Stimulated activated naive CD8-positive, alpha-beta T cell treated with anti-CD3 and anti-CD28 coated beads, Interleukin-15, amount 100 ng/mL, for 72 hours (primary cell): Measurements from ENCODE around the gene ATP6V0E2.
A peak's percentile ranks its signal among the peaks of the same experiment; 100 is the strongest.

Experiments
- ATAC-seq: fragments of 150-1000 bp; cut with Tn5 transposase; 2 replicates; pipeline ENCODE4 v1.10.0; 2021; ENCODE audit warnings: mild to moderate bottlenecking, moderate library complexity
- DNase-seq, 2 donors: peaks; one replicate each; pipeline ENCODE4 v3.0.0; 2021 to 2022
- H3K27ac Mint-ChIP-seq, 2 donors: one replicate each; pipeline ENCODE4 v1.8.0; 2022; ENCODE audit warnings: mild to moderate bottlenecking in 2 of 2, mixed read lengths in 2 of 2, moderate library complexity in 2 of 2
- H3K27me3 Mint-ChIP-seq: one replicate; pipeline ENCODE4 v1.8.0; 2022; ENCODE audit warnings: mixed read lengths
- H3K4me1 Mint-ChIP-seq: one replicate; pipeline ENCODE4 v1.8.0; 2022; ENCODE audit warnings: mild to moderate bottlenecking, mixed read lengths
- H3K4me3 Mint-ChIP-seq, 2 donors: one replicate each; pipeline ENCODE4 v1.8.0; 2022; ENCODE audit warnings: mild to moderate bottlenecking in 2 of 2, mixed read lengths in 2 of 2, moderate library complexity in 1 of 2
- H3K9me3 Mint-ChIP-seq, 2 donors: one replicate each; pipeline ENCODE4 v1.8.0; 2022; ENCODE audit warnings: mixed read lengths in 2 of 2

Gene ATP6V0E2

DNA sequence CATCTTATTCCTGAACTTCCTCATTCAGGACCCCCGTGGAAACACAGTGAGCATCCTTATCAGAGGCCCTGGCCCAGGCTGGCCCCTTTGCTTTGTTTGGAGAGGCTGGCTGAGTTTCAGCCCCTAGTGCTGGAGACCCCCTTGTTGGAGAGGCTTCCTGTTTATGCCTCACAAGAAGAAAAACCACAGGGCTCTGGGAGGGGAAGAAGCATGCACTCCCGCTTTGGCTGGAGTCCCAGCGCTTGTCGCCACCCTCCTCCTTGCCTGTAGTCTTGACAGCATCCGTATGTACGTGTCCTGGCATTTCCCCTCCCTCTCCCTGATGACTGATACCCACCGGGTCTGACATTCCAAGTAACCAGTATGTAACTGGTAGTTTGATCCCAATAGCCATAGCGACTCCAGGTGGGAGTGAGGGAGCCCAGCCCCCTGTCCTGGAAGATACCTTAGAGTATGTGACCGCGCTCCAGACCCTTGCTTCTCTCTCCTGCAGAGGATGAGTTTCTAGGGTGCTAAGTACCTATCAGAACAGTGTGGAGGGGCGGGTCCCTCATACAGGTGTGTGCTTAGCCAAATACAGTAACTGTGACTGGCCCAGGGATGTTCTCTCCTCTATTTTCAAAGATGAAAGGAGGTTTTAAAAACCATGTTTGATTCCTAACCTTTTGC is 6.9 kb upstream of the ATP6V0E2 start:
- DNase-seq: no peak
- no peak for ATAC-seq
- H3K27me3 Mint-ChIP-seq: no peaks in the 10 kb centered on the region
- H3K9me3 Mint-ChIP-seq: no peaks in the 10 kb centered on the region
- H3K4me3 Mint-ChIP-seq: peak overlapping the region; percentile 73 to 78
- peak overlapping the region; percentile 86 to 87 for H3K27ac Mint-ChIP-seq
- H3K4me1 Mint-ChIP-seq: peaks cover 100% of the 10 kb centered on the region

DNA sequence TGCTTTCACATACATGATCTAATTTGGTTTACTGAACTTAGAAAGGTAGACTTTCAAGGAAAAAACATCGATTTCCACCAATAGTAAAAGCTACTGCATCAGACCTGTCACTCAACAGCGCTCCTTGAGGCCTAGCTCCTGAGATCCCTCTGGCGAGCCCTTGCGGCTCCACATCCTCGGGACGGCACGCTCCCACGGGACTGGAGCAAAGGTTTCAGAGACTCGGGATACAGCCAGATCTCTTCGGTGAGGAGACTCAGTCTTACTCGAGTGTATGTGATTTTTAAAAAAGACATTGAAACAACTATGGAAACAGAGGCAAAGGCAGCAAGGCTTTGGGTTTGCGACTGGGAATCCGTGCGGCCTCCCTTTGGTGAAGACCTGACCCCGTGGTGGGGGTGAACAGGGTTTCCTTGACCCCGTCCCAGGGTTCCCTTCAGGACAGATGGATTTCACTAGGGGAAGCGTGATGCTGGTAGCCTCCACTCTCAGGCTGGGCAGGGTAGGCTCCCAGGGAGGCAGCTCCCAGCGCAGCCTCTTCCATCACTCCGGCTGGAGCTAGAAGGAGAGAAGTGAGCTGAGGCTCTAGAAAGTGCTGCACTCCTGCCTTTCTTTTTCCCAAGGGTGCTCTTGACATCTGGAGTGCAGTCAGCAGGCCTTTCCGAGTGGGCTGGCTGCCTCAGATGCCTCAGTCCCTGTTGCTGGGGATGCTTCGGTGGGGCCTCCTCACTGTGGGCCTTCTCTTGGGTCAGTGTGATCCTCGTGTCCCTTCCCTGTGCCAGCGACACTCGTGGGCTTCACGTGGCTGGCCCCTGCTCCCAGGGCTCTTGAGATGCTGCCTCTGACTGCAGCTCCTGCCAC is 5.8 kb upstream of the ATP6V0E2 start:
- no peak for DNase-seq
- ATAC-seq: no peak
- H3K27me3 Mint-ChIP-seq: no peaks in the 10 kb centered on the region
- H3K4me3 Mint-ChIP-seq: peak overlapping the region; percentile 73 to 78
- H3K27ac Mint-ChIP-seq: peak overlapping the region; percentile 63 to 87
- H3K9me3 Mint-ChIP-seq: no peaks in the 10 kb centered on the region
- peaks cover 99% of the 10 kb centered on the region for H3K4me1 Mint-ChIP-seq

DNA sequence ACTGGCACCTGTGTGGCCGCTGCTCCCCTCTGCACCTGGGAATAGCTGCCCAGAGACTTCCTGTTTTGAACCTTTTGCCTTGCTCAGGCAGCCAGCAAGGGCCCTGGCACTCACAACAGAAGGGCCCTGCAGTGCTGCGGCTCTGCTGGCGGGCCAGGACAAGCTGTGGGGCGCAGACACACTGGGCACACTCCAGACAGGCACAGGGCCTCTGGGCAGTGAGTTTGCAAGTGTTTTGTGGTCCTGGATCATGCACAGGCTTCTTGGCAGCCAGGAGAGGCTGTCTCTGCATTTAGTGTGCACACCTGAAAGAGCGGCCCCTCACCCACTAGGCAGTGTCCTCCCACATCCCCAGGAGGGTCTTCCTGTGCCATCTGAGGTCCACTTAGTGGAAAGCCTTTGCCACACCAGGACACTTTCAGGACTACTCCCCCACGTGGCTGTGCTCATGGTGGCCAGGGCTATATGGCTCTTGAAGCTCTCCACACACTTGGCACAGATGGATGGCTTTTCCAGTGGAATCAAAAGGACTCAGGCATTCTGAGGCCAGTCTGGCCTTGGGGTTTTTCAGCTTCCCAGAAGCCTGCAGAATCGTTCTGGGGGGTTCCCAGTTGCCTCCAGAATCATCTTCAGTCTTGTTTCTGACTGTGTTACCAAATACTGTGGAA is 5.0 kb upstream of the ATP6V0E2 start:
- no peak for DNase-seq
- Mint-ChIP-seq H3K27me3 (no peaks in the 10 kb centered on the region), H3K27ac (peak overlapping the region; percentile 52 to 63), H3K4me1 (peaks cover 91% of the 10 kb centered on the region), H3K9me3 (no peaks in the 10 kb centered on the region), H3K4me3 (peak overlapping the region; percentile 55 to 64)
- ATAC-seq: no peak

DNA sequence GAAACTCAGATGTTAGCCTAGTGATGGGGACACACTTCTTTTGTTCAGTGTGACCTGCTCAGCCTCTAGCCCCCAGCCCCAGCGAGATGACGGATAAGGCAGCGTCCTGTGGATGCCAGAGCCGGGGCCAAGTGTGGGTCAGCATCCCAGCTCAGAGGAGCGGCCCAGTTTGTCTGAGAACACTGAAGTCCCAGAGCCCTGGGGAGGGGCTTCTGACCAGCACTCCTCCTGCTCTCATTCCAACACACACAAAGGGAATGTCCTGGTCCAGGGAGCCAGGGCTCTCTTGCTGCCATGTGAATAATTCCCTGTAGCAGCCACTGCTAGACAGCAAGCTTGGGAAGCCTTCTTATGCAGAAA is 4.5 kb upstream of the ATP6V0E2 start:
- ATAC-seq (no peak), DNase-seq (no peak)
- H3K27ac Mint-ChIP-seq: peak overlapping the region; percentile 42 to 64
- H3K9me3 Mint-ChIP-seq: no peaks in the 10 kb centered on the region
- H3K27me3 Mint-ChIP-seq: no peaks in the 10 kb centered on the region
- peaks cover 87% of the 10 kb centered on the region for H3K4me1 Mint-ChIP-seq
- H3K4me3 Mint-ChIP-seq: peak overlapping the region; percentile 59 to 64

DNA sequence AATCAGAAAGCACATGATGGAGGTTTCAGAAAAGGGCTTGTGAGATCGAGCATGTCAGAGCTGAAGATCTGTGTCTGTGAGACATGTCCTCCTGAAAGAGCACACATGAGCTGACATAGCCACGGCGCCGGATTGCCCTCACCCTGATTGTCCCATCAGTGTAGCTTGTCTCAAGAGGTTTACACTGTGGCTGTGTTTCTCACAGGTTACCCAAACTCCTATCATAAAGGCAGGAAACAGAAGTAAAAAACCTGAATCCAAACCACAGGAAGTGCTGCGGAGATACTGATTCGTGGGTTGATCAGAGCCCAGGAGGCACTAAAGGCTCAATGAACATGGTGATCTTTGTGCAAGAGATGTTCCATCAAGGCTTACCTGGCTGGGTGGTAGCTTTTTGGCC is 3.9 kb upstream of the ATP6V0E2 start:
- H3K9me3 Mint-ChIP-seq: no peaks in the 10 kb centered on the region
- peak; percentile 49 for ATAC-seq
- peaks cover 87% of the 10 kb centered on the region for H3K4me1 Mint-ChIP-seq
- no peaks in the 10 kb centered on the region for H3K27me3 Mint-ChIP-seq
- H3K4me3 Mint-ChIP-seq: peak overlapping the region; percentile 59 to 64
- peak overlapping the region in 1 of 2 donors; percentile 64 for H3K27ac Mint-ChIP-seq
- DNase-seq: peak in 1 of 2 donors; percentile 52

DNA sequence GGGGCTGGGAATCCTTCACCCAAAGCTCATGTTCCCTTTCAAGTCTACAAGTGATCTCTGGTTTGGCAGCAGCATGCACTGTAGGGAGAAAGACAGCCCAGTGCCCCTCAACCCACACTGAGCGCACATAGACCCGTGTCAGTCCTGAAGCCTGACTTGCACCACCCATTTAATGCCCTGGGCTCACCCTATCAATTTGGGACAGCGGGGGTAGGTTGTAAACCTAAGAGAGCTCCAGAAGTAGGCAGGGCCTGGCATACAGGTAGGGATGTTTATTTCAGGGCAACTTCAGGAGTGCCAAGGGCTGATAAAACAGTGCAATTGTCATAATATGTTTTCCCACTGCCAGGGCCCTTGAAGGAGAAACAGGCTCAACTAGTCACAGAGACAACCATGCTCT is 3.5 kb upstream of the ATP6V0E2 start:
- Mint-ChIP-seq H3K27ac (peak overlapping the region in 1 of 2 donors; percentile 82), H3K4me3 (peak overlapping the region; percentile 59 to 64), H3K4me1 (peaks cover 87% of the 10 kb centered on the region), H3K9me3 (no peaks in the 10 kb centered on the region), H3K27me3 (no peaks in the 10 kb centered on the region)
- ATAC-seq: peak; percentile 1
- DNase-seq: no peak

DNA sequence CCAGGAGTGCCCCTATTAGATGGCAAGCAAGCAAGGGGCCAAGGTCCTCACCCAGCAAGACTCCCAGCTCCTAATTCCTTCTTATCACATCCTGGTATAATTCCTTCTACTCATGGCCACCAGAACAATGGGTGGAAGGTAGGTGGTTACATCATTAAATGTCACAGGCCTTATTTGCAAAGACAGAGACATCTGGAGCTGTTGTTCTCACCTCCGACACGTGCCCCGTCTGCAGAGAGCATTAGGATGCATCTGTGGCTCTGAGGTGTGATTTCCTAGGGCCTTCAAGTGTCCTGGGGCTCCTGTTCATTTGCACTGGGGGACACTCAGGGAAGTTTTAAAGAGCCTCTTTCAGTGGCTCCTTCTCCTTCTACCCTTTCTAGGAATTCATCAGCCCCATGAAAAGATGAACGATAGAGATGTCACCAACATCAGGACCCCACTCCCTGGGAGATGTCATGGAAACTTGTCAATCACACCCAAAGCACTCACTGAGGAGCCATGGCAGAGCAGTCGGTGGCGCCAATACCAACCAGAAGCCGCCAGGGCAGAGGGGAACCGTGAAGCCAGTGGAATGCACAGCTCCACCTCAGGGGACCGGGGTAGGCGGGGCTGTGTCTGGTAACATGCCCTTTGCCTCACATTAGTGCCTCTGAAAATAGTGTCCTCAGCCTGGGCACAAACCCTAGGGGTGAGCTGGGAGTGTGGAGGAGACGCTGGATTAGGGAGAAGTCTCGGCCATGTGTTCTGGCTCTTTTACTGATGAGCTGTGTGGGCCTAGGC is 2.9 kb upstream of the ATP6V0E2 start:
- Mint-ChIP-seq H3K4me1 (peaks cover 87% of the 10 kb centered on the region), H3K4me3 (peak overlapping the region; percentile 85 to 92), H3K27ac (peak overlapping the region; percentile 78 to 82), H3K9me3 (no peaks in the 10 kb centered on the region), H3K27me3 (no peaks in the 10 kb centered on the region)
- DNase-seq: peak in 1 of 2 donors; percentile 53
- peak; percentile 18 for ATAC-seq

DNA sequence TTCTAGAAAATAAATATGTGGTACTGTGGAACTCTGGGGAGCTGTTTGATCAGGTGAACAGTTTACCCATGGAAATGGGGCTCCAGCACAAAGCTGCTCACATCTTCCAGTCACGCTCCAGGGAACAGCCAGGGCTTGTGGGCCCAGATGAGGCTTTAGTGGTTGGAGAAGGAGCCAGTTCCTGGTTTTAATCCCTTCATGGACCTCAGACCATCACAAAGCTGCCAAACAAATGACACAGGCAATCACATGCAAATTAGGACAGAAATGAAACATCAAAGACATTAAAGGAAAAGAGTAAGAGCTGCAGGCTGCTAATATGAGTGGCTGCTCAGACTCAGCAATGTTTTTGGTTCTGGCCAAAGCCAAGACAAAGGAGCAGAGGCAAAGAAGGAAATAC is 2.2 kb upstream of the ATP6V0E2 start:
- no peaks in the 10 kb centered on the region for H3K9me3 Mint-ChIP-seq
- peak overlapping the region; percentile 85 to 92 for H3K4me3 Mint-ChIP-seq
- ATAC-seq (no peak), DNase-seq (no peak)
- peak overlapping the region; percentile 78 to 82 for H3K27ac Mint-ChIP-seq
- H3K27me3 Mint-ChIP-seq: no peaks in the 10 kb centered on the region
- H3K4me1 Mint-ChIP-seq: peaks cover 83% of the 10 kb centered on the region

DNA sequence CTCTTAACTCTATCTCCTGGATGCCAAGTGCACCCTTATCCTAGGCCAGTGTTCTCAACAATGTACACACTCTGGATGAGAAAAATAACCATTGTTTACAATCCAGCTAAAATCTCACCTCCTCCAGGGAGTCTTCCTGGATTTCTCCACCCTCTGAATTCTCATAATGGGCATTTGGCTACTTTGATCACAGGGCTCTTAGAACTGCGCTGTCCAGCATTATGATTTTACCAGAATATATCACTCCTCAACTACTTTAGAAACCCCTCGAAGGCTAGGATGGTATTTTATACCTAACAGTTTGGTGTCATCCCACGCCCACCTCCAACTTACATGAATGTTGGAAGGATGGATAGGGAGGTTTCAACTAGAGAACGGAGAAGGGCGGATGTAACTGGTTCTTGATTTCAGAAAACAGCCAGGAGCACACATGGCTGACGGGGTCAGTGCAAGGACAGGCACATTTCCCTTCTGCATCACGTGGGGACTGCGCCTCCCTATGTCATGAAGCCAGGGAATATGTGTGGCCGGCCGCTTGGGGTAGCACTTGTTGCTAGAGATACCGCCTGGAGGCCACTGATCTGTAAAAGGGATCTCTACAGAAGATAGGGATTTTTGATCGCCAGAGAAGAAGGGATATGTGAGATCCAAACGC is 1.2 kb upstream of the ATP6V0E2 start:
- DNase-seq: peak in 1 of 2 donors; percentile 47
- H3K27ac Mint-ChIP-seq: peak overlapping the region; percentile 94 to 96
- no peak for ATAC-seq
- no peaks in the 10 kb centered on the region for H3K9me3 Mint-ChIP-seq
- no peaks in the 10 kb centered on the region for H3K27me3 Mint-ChIP-seq
- H3K4me1 Mint-ChIP-seq: peaks cover 75% of the 10 kb centered on the region
- peak overlapping the region; percentile 85 to 92 for H3K4me3 Mint-ChIP-seq

DNA sequence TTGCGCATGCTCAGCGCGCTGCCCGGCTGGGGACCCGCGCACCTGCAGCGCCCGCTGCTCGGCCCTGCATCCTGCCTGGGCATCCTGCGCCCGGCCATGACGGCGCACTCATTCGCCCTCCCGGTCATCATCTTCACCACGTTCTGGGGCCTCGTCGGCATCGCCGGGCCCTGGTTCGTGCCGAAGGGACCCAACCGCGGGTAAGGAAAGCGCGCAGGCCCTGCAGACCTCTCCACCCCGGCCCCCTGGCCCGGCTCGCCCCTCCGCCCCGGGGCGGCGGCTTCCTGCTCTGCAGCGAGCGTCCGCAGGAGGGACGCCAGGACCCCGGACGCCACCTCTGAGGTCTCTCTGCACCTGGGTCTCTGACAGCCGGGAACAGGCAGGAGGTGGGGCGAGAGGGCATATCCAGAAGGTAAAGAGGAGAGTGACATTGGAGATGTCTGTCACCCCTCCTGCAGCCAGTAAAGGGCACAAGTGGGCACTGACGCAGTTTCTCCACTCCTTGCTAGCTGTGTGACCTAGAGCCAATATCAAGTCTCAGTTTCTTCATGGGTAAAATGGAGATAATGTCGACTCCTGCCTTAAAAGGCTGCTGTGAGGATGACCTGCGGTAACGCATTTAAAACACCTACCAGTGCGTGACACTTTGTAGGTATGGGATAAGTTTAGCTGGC is 338 bp downstream of the ATP6V0E2 start:
- peak; percentile 45 for ATAC-seq
- Mint-ChIP-seq H3K9me3 (no peaks in the 10 kb centered on the region), H3K4me3 (peak overlapping the region; percentile 85 to 92), H3K27ac (peak overlapping the region; percentile 54 to 82), H3K27me3 (no peaks in the 10 kb centered on the region), H3K4me1 (peaks cover 73% of the 10 kb centered on the region)
- DNase-seq: no peak

DNA sequence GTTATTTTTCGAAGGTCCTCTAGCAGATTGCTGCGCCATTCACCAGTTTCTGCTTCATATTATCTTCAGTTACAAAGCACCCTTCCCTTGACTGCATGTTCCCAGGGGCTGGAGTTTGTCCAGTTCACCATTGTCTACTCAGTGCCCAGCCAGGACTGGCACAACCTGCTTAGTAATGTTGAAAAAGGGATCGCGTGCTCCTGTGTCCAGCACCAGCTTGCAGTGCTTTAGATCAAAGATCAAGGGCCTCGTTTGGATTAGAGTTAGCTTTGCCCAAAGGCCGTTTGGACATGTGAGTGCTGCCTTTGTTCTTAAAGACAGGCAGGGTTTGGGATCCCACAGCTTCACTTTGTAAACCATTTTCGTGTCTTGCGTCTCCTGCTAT is 867 bp downstream of the ATP6V0E2 start:
- ATAC-seq (no peak), DNase-seq (no peak)
- Mint-ChIP-seq H3K4me1 (peaks cover 71% of the 10 kb centered on the region), H3K4me3 (peak overlapping the region; percentile 85 to 92), H3K27me3 (no peaks in the 10 kb centered on the region), H3K9me3 (no peaks in the 10 kb centered on the region), H3K27ac (peak overlapping the region; percentile 44 to 82)

DNA sequence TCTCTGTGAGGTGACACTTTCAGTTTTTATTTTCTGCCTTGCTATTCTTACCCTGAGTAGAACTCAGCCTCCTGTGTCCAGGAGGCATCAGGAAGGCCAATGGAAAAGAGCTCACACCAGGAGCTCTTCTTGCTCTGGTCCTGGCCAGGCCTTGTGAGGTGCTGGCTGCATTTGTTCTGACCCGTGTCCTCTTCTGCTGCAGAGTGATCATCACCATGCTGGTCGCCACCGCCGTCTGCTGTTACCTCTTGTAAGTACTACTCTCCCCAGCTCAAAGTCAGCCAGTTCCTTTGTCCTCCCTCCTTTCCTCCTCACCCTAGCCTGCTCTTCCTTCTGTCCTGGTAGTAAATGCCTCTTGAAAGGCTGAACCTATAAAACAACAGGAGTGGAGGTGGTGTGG is 1.6 kb downstream of the ATP6V0E2 start:
- Mint-ChIP-seq H3K9me3 (no peaks in the 10 kb centered on the region), H3K27me3 (no peaks in the 10 kb centered on the region)

DNA sequence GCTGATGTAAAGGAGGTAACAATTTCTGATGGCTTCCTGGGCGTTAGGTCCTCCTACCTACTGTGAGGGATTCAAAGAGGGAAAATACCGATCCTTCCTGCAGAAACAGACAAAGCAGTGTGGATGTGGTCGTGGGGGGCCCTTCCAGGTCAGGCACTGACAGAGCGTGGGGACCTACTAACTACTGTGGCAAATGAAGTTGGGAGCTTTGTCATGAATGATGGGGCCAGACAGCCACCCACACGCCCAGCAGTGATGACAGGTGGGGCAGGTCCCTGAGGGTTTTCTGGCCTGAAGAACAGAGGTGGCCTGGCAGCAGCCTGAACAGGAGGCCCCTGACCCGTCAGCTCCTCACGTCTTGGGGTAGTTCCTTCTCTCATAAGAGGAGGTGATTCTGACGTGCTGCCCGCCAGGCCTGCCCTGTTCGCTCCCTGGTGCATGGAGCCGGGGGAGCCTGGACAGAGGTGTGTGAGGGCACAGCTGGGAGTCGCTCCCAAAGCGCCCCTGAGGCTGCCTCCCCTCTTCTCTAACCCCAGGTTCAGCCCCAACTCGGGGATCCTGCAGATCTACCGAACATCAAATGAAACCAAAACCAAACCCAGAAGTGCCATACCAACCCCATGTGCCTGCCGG is 4.2 kb downstream of the ATP6V0E2 start:
- Mint-ChIP-seq H3K27ac (peak overlapping the region in 1 of 2 donors; percentile 91), H3K9me3 (no peaks in the 10 kb centered on the region), H3K4me3 (no peak overlapping the region), H3K27me3 (no peaks in the 10 kb centered on the region), H3K4me1 (peaks cover 49% of the 10 kb centered on the region)
- ATAC-seq: no peak
- no peak for DNase-seq

More for the DNA sequence above, 1.6 kb downstream of the ATP6V0E2 start:
- ATAC-seq (no peak), DNase-seq (no peak)
- Mint-ChIP-seq H3K27ac (peak overlapping the region in 1 of 2 donors; percentile 70), H3K4me3 (peak overlapping the region; percentile 85 to 92), H3K4me1 (peaks cover 64% of the 10 kb centered on the region)

DNA sequence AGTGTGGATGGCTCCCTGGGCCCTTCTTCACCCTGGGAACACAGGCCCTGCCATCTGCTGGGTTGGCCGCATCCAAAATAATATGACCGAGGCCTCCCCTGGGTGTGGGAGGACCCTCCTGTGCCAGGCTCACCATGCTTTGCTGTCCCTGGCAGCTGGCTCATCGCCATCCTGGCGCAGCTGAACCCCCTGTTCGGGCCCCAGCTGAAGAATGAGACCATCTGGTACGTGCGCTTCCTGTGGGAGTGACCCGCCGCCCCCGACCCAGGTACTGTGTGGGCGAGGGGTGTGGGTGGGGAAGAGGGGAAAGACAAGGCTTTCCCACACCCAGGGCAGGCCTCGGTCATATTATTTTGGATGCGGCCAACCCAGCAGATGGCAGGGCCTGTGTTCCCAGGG is 4.8 kb downstream of the ATP6V0E2 start:
- DNase-seq (no peak), ATAC-seq (no peak)
- H3K27ac Mint-ChIP-seq: peak overlapping the region; percentile 57 to 91
- peaks cover 54% of the 10 kb centered on the region for H3K4me1 Mint-ChIP-seq
- no peak overlapping the region for H3K4me3 Mint-ChIP-seq
- no peaks in the 10 kb centered on the region for H3K9me3 Mint-ChIP-seq
- no peaks in the 10 kb centered on the region for H3K27me3 Mint-ChIP-seq
